NT2/D1 (cell line): Measurements from ENCODE around the gene ACAN.

ENCODE experiments used
- SUZ12 ChIP-seq: IDR thresholded peaks from 2 replicates; pipeline ENCODE4 v1.6.1; 2011; ENCODE audit not compliant: insufficient read length, insufficient read depth; ENCODE audit errors: extremely low read depth
- YY1 ChIP-seq: IDR thresholded peaks from 2 replicates; pipeline ENCODE4 v1.6.1; 2011; ENCODE audit not compliant: insufficient read length, insufficient read depth
- ZNF274 ChIP-seq: IDR thresholded peaks from 2 replicates; pipeline ENCODE4 v1.6.1; 2011; ENCODE audit warnings: mild to moderate bottlenecking, low read depth, low read length

- TF ChIP-seq ZNF274: no peak
- TF ChIP-seq SUZ12: no peak
- TF ChIP-seq YY1: no peak
These were observed 70.5 kb downstream of the ACAN start for GRCh38 chr15:88873786-88874185.
